ENCODE measurements around the gene OR10K2. TPM values are rescaled to one million over a fixed set of nuclear protein-coding genes. Genes with fewer than 3 reads are reported as not detected.

The OR10K2 gene
- total and polyA plus RNA-seq, 2 experiments from 2014 or later, result not detected

DNA sequence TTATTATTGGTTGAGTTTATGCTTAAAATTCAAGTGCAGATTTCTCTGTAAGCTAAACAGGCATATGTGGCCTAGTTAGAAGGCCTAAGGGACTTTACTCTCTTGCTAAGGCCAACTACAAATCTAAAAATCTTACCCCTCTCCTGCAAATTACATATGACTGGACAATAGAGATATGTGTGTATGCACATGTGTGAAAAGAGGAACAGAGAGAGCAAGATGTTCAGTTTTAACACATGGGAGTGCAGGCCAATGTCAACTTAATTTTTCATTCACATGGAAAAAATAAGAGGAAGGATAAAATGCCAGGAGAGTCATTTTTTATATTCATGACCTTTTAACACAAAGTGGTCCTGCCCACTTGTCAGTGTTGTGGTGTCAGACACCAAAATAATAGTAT lies 8.5 kb downstream of the OR10K2 start:
- no peaks in the 10 kb centered on the region for H3K27me3 ChIP-seq
- TF ChIP-seq CTCF (IDR thresholded peaks at IDR 0.05; ENCODE audit: low read depth, low read length), result no peak

DNA sequence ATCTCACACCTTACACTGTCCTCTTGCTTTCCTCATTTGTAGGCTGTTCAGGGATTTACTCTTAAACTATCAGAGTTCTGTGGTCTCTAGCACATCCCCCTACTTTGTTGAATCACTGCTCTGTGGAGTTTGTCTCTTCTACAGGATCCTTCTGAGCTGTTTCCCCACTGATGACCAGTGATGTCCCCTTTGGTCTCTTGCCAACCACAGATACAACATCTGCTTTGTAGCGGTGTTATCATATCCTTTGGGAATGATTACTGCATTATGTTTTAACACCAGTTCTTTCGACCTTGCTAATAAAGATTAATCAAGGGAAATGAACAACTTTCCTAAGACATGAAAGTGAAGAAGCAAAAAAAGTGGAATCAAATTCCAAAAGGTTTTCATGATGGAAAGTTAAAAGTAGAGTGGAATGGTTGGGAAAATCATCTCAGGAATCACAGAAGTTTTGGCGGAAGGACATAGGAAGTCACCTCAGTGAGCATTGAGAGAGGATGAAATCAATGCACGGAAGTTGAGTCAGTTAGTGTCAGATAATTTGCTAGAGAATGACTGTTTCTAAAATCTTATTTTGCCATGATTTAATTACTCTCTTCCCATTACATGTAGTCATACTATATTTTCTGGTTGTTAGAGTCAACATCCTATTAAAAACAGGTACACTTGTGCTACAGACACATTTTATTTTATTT lies 11.2 kb downstream of the OR10K2 start:
- no peaks in the 10 kb centered on the region for H3K4me1 ChIP-seq (ENCODE audit: low read depth)
- H3K27ac ChIP-seq, result no peak overlapping the region
- no peak overlapping the region for H3K4me3 ChIP-seq
- H3K36me3 ChIP-seq, result no peaks in the 10 kb centered on the region
- no peaks in the 10 kb centered on the region for H3K27me3 ChIP-seq
- no peaks in the 10 kb centered on the region for H3K9me3 ChIP-seq (ENCODE audit: low read depth)
- no peak for DNase-seq (ENCODE audit: low read depth in 1 of 2, low spot score in 1 of 2)
- TF ChIP-seq CTCF (IDR thresholded peaks at IDR 0.05; ENCODE audit: low read depth, low read length), result no peak

More for the DNA sequence above, 8.5 kb downstream of the OR10K2 start:
- Histone ChIP-seq H3K4me1 (ENCODE audit: low read depth) (no peaks in the 10 kb centered on the region), H3K9me3 (ENCODE audit: low read depth) (no peaks in the 10 kb centered on the region), H3K36me3 (no peaks in the 10 kb centered on the region), H3K27ac (no peak overlapping the region), H3K4me3 (no peak overlapping the region)
- no peak for DNase-seq (ENCODE audit: low read depth in 1 of 2, low spot score in 1 of 2)

GRCh38 chr1:158407092-158407491 lies 18.9 kb downstream of the OR10K2 start:
- no peak for DNase-seq (ENCODE audit: low read depth in 1 of 2, low spot score in 1 of 2)
- H3K9me3 ChIP-seq (ENCODE audit: low read depth), result no peaks in the 10 kb centered on the region
- no peaks in the 10 kb centered on the region for H3K4me1 ChIP-seq (ENCODE audit: low read depth)
- H3K27me3 ChIP-seq, result no peaks in the 10 kb centered on the region
- TF ChIP-seq CTCF (IDR thresholded peaks at IDR 0.05; ENCODE audit: low read depth, low read length), result no peak
- H3K27ac ChIP-seq, result no peak overlapping the region
- no peak overlapping the region for H3K4me3 ChIP-seq
- H3K36me3 ChIP-seq, result no peaks in the 10 kb centered on the region

GRCh38 chr1:158400871-158401270 lies 25.2 kb downstream of the OR10K2 start:
- no peak for DNase-seq (ENCODE audit: low read depth in 1 of 2, low spot score in 1 of 2)
- no peak overlapping the region for H3K4me3 ChIP-seq
- H3K27ac ChIP-seq, result no peak overlapping the region
- TF ChIP-seq CTCF (IDR thresholded peaks at IDR 0.05; ENCODE audit: low read depth, low read length), result no peak
- H3K4me1 ChIP-seq (ENCODE audit: low read depth), result no peaks in the 10 kb centered on the region
- H3K27me3 ChIP-seq, result peaks cover 2% of the 10 kb centered on the region
- no peaks in the 10 kb centered on the region for H3K36me3 ChIP-seq
- no peaks in the 10 kb centered on the region for H3K9me3 ChIP-seq (ENCODE audit: low read depth)

GRCh38 chr1:158398818-158399514 lies 27.1 kb downstream of the OR10K2 start, which contains the start of gene OR10T2:
TSS of gene OR10T2 (minus strand) at chr1:158399466. CDS start at chr1:158399466, 0 bp downstream.
- DNase-seq (ENCODE audit: low read depth in 1 of 2, low spot score in 1 of 2), result no peak
- Histone ChIP-seq H3K27ac (no peak within 1 kb of the TSS), H3K4me1 (ENCODE audit: low read depth) (no peaks in the 10 kb centered on the region), H3K9me3 (ENCODE audit: low read depth) (no peaks in the 10 kb centered on the region), H3K4me3 (no peak within 1 kb of the TSS), H3K27me3 (peaks cover 2% of the 10 kb centered on the region), H3K36me3 (no peaks in the 10 kb centered on the region)
- TF ChIP-seq CTCF (IDR thresholded peaks at IDR 0.05; ENCODE audit: low read depth, low read length), result no peak

Measured in cardiac muscle cell (in vitro differentiated cells and primary cell).